ENCODE data around the gene TNP2. TPM values are rescaled to one million over a fixed set of nuclear protein-coding genes. Genes with fewer than 3 reads are reported as not detected.

Gene TNP2
- total RNA-seq, 4 donors from 2014 or later, result not detected

- 79% methylated on average over 4 of the region's 4 CpGs for WGBS
- H3K4me1 ChIP-seq, result peaks cover 12% of the 10 kb centered on the region
- H3K4me3 ChIP-seq, result no peak overlapping the region
- H3K27me3 ChIP-seq, result no peaks in the 10 kb centered on the region
- TF ChIP-seq POLR2A (IDR thresholded peaks at IDR 0.05) (no peak), EP300 (IDR thresholded peaks at IDR 0.05) (no peak), CTCF (IDR thresholded peaks at IDR 0.05) (no peak), POLR2AphosphoS5 (IDR thresholded peaks at IDR 0.05) (no peak)
- H3K36me3 ChIP-seq, result no peaks in the 10 kb centered on the region
- DNase-seq (ENCODE audit: low spot score in 2 of 2), result no peak
- H3K9me3 ChIP-seq, result peaks cover 2% of the 10 kb centered on the region
- no peak overlapping the region for H3K27ac ChIP-seq
Observed at GRCh38 chr16:11219178-11219577, 49.9 kb downstream of the TNP2 start.

GRCh38 chr16:11218604-11218962 is 50.5 kb downstream of the TNP2 start:
- Histone ChIP-seq H3K27ac (no peak overlapping the region), H3K4me3 (no peak overlapping the region), H3K27me3 (no peaks in the 10 kb centered on the region), H3K4me1 (peaks cover 6% of the 10 kb centered on the region), H3K36me3 (no peaks in the 10 kb centered on the region), H3K9me3 (peaks cover 2% of the 10 kb centered on the region)
- no peak for DNase-seq (ENCODE audit: low spot score in 2 of 2)
- TF ChIP-seq EP300 (IDR thresholded peaks at IDR 0.05) (no peak), POLR2AphosphoS5 (IDR thresholded peaks at IDR 0.05) (no peak), CTCF (IDR thresholded peaks at IDR 0.05) (peak in 1 of 2 donors; percentile 15), POLR2A (IDR thresholded peaks at IDR 0.05) (no peak)
- WGBS, result 73% methylated on average over 1 of the region's 1 CpG

Other genes with a start within 250 kb of the TNP2 start
- gene SOCS1, start 13.1 kb downstream of the TNP2 start, total RNA-seq, result 10 to 100 TPM in 1 of 4 donors, 1 to 10 TPM in 3; 3.9 to 15.4 (median 7.5) TPM
- not detected for gene PRM3, start 4.3 kb upstream of the TNP2 start, total RNA-seq
- gene PRM2, start 7.2 kb upstream of the TNP2 start, total RNA-seq, result not detected
- not detected for gene PRM1, start 12.0 kb upstream of the TNP2 start, total RNA-seq
- gene RMI2, start 76.1 kb upstream of the TNP2 start, total RNA-seq, result 1 to 10 TPM; 2.7 to 7.7 (median 6.4) TPM